Measurements from ENCODE around the gene B4GALNT4.
"Not testable (repeated sequence)": the region's sequence is repeated elsewhere in the genome, so short reads cannot be mapped to it uniquely, and the experiment has no call there.

The B4GALNT4 gene

GRCh38 chr11:377174-377865, 8.0 kb downstream of the B4GALNT4 start:
- no peak for DNase-seq

- no peak for DNase-seq
Measured at GRCh38 chr11:377883-378500, 8.7 kb downstream of the B4GALNT4 start.

- DNase-seq: no peak
Measured at GRCh38 chr11:379205-380094, 10.2 kb downstream of the B4GALNT4 start.

DNA sequence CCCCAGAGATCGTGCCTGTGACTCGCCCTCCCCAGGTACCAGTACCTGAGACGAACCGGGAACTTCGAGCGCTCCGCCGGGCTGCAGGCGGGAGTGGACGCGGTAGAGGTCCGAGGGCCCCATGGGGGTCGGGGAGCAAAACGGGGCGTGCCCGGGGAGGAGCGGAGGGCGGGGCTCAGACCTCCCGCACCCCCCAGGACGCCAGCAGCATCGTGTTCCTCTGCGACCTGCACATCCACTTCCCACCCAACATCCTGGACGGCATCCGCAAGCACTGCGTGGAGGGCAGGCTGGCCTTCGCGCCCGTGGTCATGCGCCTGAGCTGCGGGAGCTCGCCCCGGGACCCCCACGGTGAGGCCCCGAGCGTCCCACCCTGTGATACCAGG, 10.8 kb downstream of the B4GALNT4 start:
- no peak for DNase-seq

DNA sequence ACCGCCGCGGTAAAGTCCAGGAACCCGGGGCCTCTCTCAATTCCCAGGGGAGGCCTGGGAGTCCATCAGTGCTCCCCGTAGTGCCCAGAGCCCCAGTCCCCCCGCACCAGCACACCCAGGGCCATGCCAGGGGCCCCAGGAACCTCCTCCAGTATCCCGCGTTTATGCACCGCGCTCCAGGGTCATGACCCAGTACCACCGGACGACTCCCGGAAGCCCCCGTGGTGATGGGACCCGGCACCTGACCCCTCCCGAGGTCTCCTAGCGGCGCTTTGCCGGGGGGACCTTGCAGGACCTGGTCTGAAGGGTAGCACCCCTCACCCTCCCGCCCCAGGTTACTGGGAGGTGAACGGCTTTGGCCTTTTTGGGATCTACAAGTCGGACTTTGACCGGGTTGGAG, 11.2 kb downstream of the B4GALNT4 start:
- DNase-seq: no peak

DNA sequence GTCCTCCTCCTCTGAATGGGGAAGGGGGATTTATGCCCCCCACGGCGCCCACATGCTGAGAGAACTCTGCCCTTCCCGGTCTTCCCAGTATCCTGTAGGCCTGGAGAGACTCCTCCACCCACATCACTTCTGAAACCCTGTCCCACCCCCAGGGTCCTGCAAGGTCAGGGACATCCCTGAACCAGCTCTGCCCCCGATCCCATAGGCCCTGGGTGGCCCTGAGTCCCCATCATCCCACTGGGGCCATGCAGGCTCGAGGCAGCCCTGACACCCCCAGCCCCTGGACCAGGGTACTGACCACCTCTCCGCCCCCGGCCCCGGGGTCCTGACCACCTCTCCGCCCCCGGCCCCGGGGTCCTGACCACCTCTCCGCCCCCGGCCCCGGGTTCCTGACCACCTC, 11.7 kb downstream of the B4GALNT4 start:
- DNase-seq: no peak

GRCh38 chr11:381501-382072, 12.3 kb downstream of the B4GALNT4 start:
- DNase-seq: no peak

GRCh38 chr11:382081-382629, 12.9 kb downstream of the B4GALNT4 start:
- DNase-seq: no peak

- no peak for DNase-seq
Measured at GRCh38 chr11:383431-383830, 14.1 kb downstream of the B4GALNT4 start.

GRCh38 chr11:384511-384910, 15.2 kb downstream of the B4GALNT4 start:
- DNase-seq: no peak

- DNase-seq: no peak
Measured at GRCh38 chr11:385594-386351, 16.5 kb downstream of the B4GALNT4 start.

DNA sequence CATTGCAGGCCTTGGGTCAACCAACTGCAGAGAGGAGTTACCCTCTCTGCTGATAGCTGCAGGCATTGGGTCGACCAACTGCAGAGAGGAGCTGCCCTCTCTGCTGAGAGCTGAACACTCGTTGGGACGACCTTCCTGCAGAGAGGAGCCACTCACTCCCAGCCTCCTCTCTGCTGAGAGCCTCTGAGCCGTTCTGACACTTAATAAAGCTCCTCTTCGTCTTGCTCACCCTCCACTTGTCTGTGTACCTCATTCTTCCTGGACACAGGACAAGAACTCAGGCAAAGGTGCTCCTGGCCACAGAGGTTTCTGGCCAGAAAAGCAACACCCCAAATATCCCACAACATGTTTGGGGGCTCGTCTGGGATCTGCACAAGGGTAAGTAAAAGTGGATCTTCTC, 17.2 kb downstream of the B4GALNT4 start:
- DNase-seq: no peak

- DNase-seq: no peak
Measured at GRCh38 chr11:387193-387793, 18.0 kb downstream of the B4GALNT4 start.

GRCh38 chr11:389369-389768, 20.1 kb downstream of the B4GALNT4 start:
- DNase-seq: not testable (repeated sequence)

GRCh38 chr11:390175-390574, 20.9 kb downstream of the B4GALNT4 start:
- DNase-seq: no peak

DNA sequence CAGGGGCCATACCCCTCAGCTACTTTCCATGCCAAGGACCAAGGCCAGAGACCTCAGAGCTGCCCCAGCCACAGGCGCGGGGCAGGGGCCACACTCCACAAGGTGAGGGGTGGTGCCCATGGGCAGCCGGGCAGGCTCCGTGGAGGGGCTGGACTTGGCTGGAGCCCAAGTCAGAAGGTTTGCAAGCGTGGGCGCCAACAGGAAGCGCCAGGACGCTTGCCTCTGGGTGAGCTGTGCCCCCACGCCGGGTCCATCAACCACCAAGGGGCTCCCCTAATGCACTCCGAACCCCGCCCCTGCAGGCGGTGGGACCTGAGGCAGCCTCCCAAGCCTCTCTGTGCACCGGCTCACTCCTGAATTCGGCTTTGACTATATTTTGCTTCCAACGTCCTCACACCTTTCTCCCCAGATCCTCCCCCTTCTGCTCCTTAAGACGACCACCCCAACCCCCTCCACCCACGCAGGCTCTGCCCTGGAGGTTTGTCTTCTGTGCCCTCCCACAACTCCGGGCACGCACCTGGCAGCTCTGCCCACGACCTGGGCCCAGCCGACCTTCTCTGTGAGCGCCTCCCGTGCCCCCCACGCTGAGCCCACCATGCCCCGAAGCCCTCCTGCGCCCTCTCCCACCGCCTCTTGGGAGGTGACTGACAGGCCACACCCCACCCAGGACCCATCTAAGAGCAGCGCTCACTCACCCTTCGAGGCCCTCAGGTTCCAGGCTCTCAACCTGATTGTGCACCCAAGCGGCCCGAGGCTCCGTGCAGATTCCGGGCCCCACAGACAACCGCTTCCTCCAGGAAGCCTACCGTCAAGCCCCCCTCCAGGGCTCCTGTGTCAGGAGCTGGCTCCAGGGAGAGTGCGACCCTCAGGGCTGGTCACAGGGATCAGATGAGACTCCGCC, 22.1 kb downstream of the B4GALNT4 start:
- no peak for DNase-seq

DNA sequence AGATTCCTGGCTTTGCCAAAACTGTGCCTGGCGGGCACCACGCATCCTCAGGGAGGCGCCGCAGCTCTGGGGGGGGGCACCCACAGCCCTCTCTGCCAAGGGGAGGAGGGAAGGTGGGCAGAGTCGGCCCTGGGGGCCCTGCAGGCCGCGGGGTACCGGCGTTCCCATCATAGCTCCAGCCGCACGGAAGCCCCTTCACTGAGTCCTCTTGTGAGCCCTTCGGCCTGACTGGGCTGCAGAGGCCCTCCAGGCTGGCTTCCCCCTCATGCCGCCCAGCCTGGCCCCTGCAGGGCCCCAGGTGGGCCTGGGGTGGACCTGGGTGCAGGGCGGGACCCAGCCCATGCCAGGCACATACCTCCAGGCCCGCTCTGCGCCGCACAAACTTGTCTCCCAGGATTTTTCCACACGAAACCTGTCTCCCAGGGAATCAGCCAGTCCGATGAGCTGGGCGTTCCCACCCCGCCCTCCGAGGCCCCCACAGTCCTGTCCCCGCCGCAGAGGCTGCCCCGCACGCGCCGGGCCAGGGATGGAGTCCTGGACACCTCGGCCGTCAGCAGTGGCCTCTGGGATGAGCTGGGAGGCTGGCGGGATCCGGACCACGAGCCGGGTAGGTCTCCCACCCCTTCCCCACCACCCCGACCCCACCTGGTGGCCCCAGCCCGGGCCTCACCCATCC, 22.9 kb downstream of the B4GALNT4 start:
- DNase-seq: no peak

DNA sequence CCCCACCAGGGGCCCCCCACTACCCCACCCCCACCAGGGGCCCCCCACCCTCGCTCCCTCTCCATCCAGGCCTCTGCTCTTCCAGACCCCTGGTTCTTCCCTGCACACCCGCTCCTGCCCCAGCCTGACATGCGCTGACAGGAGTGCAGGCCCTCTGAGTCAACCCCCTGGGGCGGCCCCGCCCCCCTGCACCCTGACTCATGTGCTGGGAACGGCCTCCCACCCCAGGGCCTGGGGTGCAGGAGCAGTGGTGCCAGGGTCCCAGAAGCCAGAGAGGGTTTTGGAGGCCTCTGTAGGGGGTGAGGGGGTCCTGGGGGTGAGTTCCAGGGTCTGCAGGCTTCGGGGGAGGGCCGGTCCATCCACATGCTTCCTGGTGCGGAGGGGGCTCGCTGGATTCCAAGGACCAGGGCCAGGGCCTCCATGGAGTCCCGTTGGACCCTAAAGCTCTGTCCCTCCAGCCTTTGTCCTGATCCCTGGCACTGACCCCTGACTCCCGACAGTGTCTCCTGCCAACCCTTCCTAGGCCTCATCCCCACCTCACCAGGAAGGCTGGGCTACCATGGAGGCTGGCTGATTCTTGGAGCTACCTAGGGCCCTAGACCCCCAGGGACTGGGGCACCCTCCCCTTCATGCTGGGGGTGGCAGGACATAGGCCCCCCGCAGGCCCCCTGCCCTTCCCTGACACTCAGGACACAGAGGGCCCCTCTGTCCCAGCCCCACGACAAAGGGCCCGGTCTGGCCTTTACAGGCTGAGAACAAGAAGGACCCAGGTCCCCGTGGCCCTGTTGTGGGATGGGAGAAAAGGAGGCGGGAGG, 24.1 kb downstream of the B4GALNT4 start:
- no peak for DNase-seq

Data from activated gamma-delta T cell treated with Interleukin-2 at 50 U/mL for 16 hours (primary cell).